Measurements from ENCODE around the gene EPYC. TPM values are rescaled to one million over a fixed set of nuclear protein-coding genes. Genes with fewer than 3 reads are reported as not detected.

The EPYC gene
- total RNA-seq, 1 experiment from 2014 or later: not detected

DNA sequence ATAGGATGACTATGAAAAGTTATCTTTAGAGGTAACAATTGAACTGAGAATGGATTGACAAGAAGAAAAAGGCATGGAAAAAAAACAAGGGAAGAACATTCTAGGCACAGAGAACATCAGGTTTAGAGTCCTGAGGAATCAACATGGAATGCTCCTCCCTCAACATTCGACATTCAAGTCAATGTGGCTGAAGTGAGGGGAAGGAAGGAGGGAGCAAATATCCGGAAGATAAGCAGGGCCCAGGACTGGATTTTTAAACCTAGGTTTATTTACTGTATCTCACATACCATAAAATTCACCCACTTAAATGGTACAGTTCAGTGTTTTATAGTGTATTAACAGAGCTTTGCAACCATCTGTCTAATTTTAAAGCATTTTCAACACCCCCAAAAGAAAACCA lies 40.2 kb downstream of the EPYC start:
- in situ Hi-C loops (cut with HindIII; ENCODE audit: low sequenced_read_pairs): no loop called here

GRCh38 chr12:90963946-90964345 lies 40.8 kb downstream of the EPYC start:
- DNase-seq (ENCODE audit: low spot score): no peak
- in situ Hi-C loops (cut with HindIII; ENCODE audit: low sequenced_read_pairs): no loop called here

More for the DNA sequence above, 40.2 kb downstream of the EPYC start:
- no peak for DNase-seq (ENCODE audit: low spot score)

GRCh38 chr12:90961154-90961553 lies 43.6 kb downstream of the EPYC start:
- in situ Hi-C loops (cut with HindIII; ENCODE audit: low sequenced_read_pairs): no loop called here

GRCh38 chr12:90959538-90960139 lies 45.1 kb downstream of the EPYC start:
- in situ Hi-C loops (cut with HindIII; ENCODE audit: low sequenced_read_pairs): no loop called here
- peak; percentile 71 for DNase-seq (ENCODE audit: low spot score)

More at GRCh38 chr12:90961154-90961553, 43.6 kb downstream of the EPYC start:
- no peak for DNase-seq (ENCODE audit: low spot score)

DNA sequence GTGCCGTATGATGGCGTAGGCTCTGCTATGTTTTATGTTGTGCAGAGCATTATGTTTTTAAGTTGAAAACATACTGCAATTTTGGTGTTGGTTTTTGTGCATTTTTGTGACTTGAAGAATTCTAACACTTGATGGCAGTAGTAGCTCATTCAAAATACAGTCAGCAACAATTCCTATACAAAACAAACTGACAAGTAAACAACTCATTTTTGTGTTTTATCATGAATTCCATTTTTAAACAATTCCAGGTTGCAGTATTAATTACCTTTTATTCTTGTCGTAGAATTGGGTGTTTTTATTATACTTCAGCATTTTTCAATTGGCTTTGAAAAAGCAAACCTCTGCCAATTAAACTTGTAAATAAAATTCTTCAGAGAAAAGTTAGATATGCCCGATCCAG lies 45.7 kb downstream of the EPYC start:
- in situ Hi-C loops (cut with HindIII; ENCODE audit: low sequenced_read_pairs): no loop called here

GRCh38 chr12:90958347-90958746 lies 46.4 kb downstream of the EPYC start:
- DNase-seq (ENCODE audit: low spot score): peak; percentile 8
- in situ Hi-C loops (cut with HindIII; ENCODE audit: low sequenced_read_pairs): no loop called here

More for the DNA sequence above, 45.7 kb downstream of the EPYC start:
- DNase-seq (ENCODE audit: low spot score): peak; percentile 25

- DNase-seq (ENCODE audit: low spot score): no peak
- in situ Hi-C loops (cut with HindIII; ENCODE audit: low sequenced_read_pairs): no loop called here
These were observed 49.9 kb downstream of the EPYC start, which contains the start of gene CCER1 for GRCh38 chr12:90954921-90955320. Gene CCER1, minus strand, starts transcription at chr12:90955176. Its CDS starts 434 bp downstream, at chr12:90954742.

GRCh38 chr12:90954428-90954827 lies 50.3 kb downstream of the EPYC start:
- DNase-seq (ENCODE audit: low spot score): no peak
- in situ Hi-C loops (cut with HindIII; ENCODE audit: low sequenced_read_pairs): no loop called here

GRCh38 chr12:90953956-90954421 lies 50.8 kb downstream of the EPYC start:
- in situ Hi-C loops (cut with HindIII; ENCODE audit: low sequenced_read_pairs): no loop called here
- DNase-seq (ENCODE audit: low spot score): peak; percentile 11

- in situ Hi-C loops (cut with HindIII; ENCODE audit: low sequenced_read_pairs): no loop called here
- no peak for DNase-seq (ENCODE audit: low spot score)
These were observed 53.2 kb downstream of the EPYC start for GRCh38 chr12:90951432-90952105.

DNA sequence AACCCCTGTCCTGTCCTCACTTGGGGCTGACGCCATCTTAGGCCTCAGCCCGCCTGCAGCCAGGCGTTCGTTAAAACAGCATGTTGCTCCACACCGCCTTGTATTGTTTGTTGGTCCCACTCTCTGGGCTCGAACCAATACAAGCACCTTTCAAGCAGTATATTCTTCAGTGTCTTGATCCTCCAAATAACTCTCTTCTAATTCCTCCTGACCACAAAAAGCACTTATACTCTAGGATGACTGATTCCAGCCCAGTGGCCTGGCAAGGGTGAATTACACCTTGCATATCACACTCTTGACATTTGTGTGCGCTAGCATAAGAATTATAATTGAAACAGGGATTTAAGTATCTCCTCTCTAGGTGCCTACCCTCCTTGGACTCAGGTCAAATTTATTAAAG lies 56.9 kb downstream of the EPYC start:
- in situ Hi-C loops (cut with HindIII; ENCODE audit: low sequenced_read_pairs): no loop called here
- no peak for DNase-seq (ENCODE audit: low spot score)

DNA sequence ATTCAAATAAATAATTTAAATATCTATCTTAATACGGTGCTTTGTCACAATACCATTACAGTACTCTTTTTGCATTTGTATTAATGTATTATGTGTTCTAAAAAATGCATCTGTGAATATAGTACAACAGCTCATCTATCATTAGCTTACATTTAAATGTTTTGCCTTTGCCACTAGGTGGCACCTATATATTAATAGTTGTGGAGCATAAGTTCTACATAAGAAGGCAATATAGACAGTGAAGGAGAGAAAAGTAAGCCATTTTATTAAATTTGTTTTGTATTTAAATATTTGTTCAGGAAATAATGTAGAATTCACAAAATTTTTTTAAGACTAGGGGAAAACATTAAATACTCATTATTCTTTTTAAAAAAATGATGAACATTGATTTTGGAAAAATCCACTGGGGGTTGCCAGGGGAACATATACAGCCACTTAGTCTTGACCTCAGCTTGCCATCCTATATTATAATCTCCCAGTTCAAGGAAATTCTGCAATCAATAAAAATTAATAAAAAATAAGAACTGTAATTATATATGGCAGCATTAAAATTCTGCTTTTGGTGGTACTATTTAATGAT lies 59.6 kb downstream of the EPYC start:
- in situ Hi-C loops (cut with HindIII; ENCODE audit: low sequenced_read_pairs): no loop called here
- peak; percentile 37 for DNase-seq (ENCODE audit: low spot score)

GRCh38 chr12:90943255-90943654 lies 61.5 kb downstream of the EPYC start:
- in situ Hi-C loops (cut with HindIII; ENCODE audit: low sequenced_read_pairs): no loop called here
- no peak for DNase-seq (ENCODE audit: low spot score)

DNA sequence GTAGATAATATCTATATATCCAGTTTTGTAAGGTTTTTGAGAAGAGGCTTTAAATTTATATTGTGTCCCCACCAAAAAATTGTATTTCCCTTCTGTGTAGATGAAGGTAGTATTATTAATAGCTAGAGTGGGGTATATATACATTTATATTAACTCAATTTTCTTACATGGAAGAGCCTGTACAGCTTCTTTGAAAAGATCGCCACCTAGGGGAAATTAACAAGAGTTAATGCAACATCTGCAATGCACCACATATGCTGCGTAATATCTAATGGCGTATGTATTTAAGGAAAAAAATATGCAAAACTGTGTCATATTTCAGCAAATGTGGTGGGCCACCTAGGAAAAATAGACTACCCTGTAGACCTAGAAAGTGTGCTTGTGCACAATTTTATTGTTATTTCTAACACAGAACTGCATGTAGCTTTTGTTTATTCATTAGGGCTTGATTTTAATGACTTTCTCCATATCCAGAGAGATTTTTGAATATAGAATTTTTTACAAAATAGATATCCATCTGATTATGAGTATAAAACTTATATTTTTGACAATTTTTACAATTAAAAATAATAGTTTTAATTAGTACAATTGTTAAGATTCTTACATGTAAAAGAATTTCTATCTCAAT lies 63.8 kb downstream of the EPYC start:
- in situ Hi-C loops (cut with HindIII; ENCODE audit: low sequenced_read_pairs): no loop called here
- DNase-seq (ENCODE audit: low spot score): peak; percentile 27

DNA sequence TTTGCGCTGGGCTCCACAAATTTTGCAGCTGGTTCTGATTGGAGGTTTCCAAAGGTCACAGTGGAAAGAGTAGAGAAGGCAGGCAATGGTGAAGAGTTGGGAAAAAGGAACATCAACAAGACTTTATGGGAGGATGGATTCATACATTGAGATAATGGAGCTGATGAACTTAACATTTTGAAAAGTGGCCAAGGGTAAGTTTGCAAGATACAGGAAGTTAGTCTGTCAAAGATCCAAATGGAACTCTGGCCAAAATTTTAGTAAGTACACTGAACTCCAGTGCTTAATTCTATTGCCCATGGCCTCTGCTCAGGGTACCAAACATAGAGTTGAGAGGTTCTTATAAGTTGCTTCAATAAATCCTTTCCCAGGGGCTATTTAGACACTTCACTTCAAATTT lies 65.4 kb downstream of the EPYC start:
- in situ Hi-C loops (cut with HindIII; ENCODE audit: low sequenced_read_pairs): no loop called here
- DNase-seq (ENCODE audit: low spot score): no peak

DNA sequence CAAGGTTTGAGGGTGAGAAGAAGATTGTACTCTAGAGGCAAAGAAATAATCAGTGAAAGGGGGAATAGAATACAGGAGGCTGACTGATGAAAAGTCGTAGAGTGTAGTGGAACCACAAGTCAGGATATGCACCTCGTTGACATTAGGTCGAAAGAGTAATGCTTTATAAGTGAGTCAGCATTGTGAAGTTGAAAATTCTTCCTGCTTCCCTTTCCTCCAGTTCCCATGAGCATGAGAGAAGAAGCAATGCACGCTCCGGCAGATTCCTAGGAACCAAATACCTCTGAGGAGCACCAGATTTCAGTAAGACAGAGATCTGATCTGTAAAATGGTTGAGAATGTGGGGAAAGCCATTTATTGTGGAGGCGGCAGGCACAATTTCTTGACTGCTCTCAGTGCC lies 66.3 kb downstream of the EPYC start:
- in situ Hi-C loops (cut with HindIII; ENCODE audit: low sequenced_read_pairs): no loop called here
- DNase-seq (ENCODE audit: low spot score): no peak

DNA sequence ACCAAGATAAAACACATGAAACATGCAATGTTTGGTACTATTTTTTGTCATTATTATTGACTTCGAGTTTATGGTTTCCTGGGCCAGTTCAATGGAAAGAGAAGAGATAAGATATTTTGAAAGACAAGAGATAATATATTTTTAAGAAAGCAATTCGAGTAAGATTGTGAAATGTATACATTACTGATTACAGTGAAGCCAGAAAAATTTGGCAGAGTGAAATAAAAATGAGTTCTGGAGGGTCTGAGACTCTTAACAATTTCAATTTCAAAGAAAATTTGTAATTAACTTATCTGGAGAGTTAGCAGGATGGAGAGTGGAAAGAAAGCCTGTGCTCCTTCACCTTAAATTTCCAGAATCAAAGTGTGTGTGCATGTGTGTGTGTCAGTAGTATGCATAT lies 67.1 kb downstream of the EPYC start:
- no peak for DNase-seq (ENCODE audit: low spot score)
- in situ Hi-C loops (cut with HindIII; ENCODE audit: low sequenced_read_pairs): no loop called here

DNA sequence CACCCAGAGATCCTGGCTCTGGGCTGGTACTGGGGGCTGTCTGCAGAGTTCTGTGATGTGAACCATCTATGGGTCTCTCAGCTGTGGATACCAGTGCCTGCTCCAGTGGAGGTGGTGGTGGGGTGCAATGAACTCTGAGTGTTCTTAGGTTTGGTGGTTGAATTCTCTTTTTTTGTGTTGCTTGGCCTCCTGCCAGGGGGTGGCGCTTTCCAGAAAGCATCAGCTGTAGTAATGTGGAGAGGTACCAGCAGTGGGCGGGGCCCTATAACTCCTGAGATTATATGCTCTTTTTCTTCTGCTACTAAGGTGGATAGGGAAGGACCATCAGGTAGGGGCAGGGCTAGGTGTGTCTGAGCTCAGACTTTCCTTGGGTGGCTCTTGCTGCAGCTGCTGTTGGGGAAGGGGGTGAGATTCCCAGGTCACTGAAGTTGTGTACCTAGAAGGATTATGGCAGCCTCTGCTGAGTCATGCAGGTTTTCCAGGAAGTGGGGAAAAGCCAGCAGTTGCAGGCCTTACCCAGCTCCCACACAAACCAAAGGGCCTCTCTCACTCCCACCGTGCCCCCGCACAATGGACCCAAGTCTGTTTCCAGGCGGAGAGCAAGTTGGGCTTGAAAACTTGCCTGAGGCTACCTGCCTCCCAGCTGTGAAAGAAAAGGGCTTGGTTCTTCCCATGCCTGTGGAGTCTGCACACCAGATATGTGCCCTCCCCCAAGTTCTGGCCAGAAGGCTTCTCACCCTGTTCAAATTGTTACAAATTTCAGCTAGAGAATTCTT lies 68.4 kb downstream of the EPYC start:
- in situ Hi-C loops (cut with HindIII; ENCODE audit: low sequenced_read_pairs): no loop called here
- no peak for DNase-seq (ENCODE audit: low spot score)

GRCh38 chr12:90925562-90925961 lies 79.2 kb downstream of the EPYC start:
- in situ Hi-C loops (cut with HindIII; ENCODE audit: low sequenced_read_pairs): no loop called here
- no peak for DNase-seq (ENCODE audit: low spot score)

Data from G401 (cell line).